Neural crest cell (in vitro differentiated cells): ENCODE data around the gene SDR39U1. TPM values are rescaled to one million over a fixed set of nuclear protein-coding genes. Genes with fewer than 3 reads are reported as not detected.

Experiments used
- DNase-seq: peaks from one replicate; pipeline ENCODE4 v3.0.0; 2021; ENCODE audit warnings: low read depth, mixed read lengths, low spot score
- H3K27ac Mint-ChIP-seq: one replicate; pipeline ENCODE4 v1.8.0; 2021; ENCODE audit warnings: mild to moderate bottlenecking, mixed read lengths; ENCODE audit not compliant: unreplicated experiment
- H3K27me3 Mint-ChIP-seq: 2 replicates; pipeline ENCODE4 v1.8.0; 2021; ENCODE audit warnings: low read depth, mild to moderate bottlenecking, mixed read lengths
- H3K36me3 Mint-ChIP-seq: 2 replicates; pipeline ENCODE4 v1.8.0; 2021; ENCODE audit warnings: low read depth, mild to moderate bottlenecking, mixed read lengths
- H3K4me1 Mint-ChIP-seq: 2 replicates; pipeline ENCODE4 v1.8.0; 2021; ENCODE audit warnings: mixed read lengths
- H3K4me3 Mint-ChIP-seq: one replicate; pipeline ENCODE4 v1.8.0; 2021; ENCODE audit warnings: mild to moderate bottlenecking, mixed read lengths
- H3K9me3 Mint-ChIP-seq: 2 replicates; pipeline ENCODE4 v1.8.0; 2021; ENCODE audit warnings: mixed read lengths
- CTCF ChIP-seq: fragments of 200-600 bp; sonication (generic); conservative IDR thresholded peaks from 2 replicates; pipeline ENCODE4 v1.5.0; 2021; ENCODE audit warnings: antibody characterized with exemption, mild to moderate bottlenecking
- total RNA-seq: library from RNA; stranded (reverse); gene quantifications from 2 replicates; pipeline ENCODE4 v1.2.1, GENCODE V29; 2021

The SDR39U1 gene
- total RNA-seq, 1 donor from 2014 or later = 76.7 TPM

- Mint-ChIP-seq H3K9me3 (no peaks in the 10 kb centered on the region), H3K4me3 (peak within 1 kb of the TSS; percentile 90), H3K4me1 (peaks cover 18% of the 10 kb centered on the region), H3K36me3 (peaks cover 3% of the 10 kb centered on the region), H3K27ac (peak within 1 kb of the TSS; percentile 97), H3K27me3 (peaks cover 7% of the 10 kb centered on the region)
- no peak for TF ChIP-seq CTCF
- peak; percentile 70 for DNase-seq
Measured at GRCh38 chr14:24429395-24430142, 13.0 kb downstream of the SDR39U1 start, which contains the start of the genes CBLN3 and KHNYN. CBLN3 (minus strand) TSS chr14:24429668; CDS start chr14:24429054, 614 bp downstream. KHNYN (plus strand) TSS chr14:24429954; CDS start chr14:24430731, 777 bp downstream.

GRCh38 chr14:24428628-24429394 lies 13.8 kb downstream of the SDR39U1 start:
- peaks cover 7% of the 10 kb centered on the region for H3K27me3 Mint-ChIP-seq
- no peak overlapping the region for H3K27ac Mint-ChIP-seq
- H3K4me3 Mint-ChIP-seq = peak overlapping the region; percentile 79
- no peaks in the 10 kb centered on the region for H3K9me3 Mint-ChIP-seq
- peaks cover 18% of the 10 kb centered on the region for H3K4me1 Mint-ChIP-seq
- H3K36me3 Mint-ChIP-seq = peaks cover 3% of the 10 kb centered on the region
- no peak for DNase-seq
- no peak for TF ChIP-seq CTCF

GRCh38 chr14:24427537-24428508 lies 14.8 kb downstream of the SDR39U1 start:
- H3K27ac Mint-ChIP-seq = no peak overlapping the region
- no peak overlapping the region for H3K4me3 Mint-ChIP-seq
- peaks cover 7% of the 10 kb centered on the region for H3K27me3 Mint-ChIP-seq
- no peaks in the 10 kb centered on the region for H3K9me3 Mint-ChIP-seq
- no peak for TF ChIP-seq CTCF
- DNase-seq = no peak
- H3K4me1 Mint-ChIP-seq = peaks cover 18% of the 10 kb centered on the region
- peaks cover under 1% of the 10 kb centered on the region for H3K36me3 Mint-ChIP-seq

- H3K27me3 Mint-ChIP-seq = peaks cover 7% of the 10 kb centered on the region
Measured at GRCh38 chr14:24426912-24427536, 15.6 kb downstream of the SDR39U1 start.

More at GRCh38 chr14:24426912-24427536, 15.6 kb downstream of the SDR39U1 start:
- no peaks in the 10 kb centered on the region for H3K36me3 Mint-ChIP-seq
- H3K27ac Mint-ChIP-seq = no peak overlapping the region
- no peak for DNase-seq
- peaks cover 18% of the 10 kb centered on the region for H3K4me1 Mint-ChIP-seq
- no peak for TF ChIP-seq CTCF
- peak overlapping the region; percentile 65 for H3K4me3 Mint-ChIP-seq
- H3K9me3 Mint-ChIP-seq = no peaks in the 10 kb centered on the region
